Measurements from ENCODE around the gene OR4C12. TPM values are rescaled to one million over a fixed set of nuclear protein-coding genes. Genes with fewer than 3 reads are reported as not detected.

The OR4C12 gene
- not detected in 5 replicates for total RNA-seq (2022; extraction: Qiagen RNA extraction; ENCODE audit: low read depth)

GRCh38 chr11:49982435-49982834 lies at the start of gene OR4C12:
OR4C12 (minus strand) TSS chr11:49982535; CDS start chr11:49982501, 34 bp downstream.

GRCh38 chr11:49952091-49952490 lies 30.2 kb downstream of the OR4C12 start, which contains the start of gene OR4C13:
OR4C13 (plus strand) TSS chr11:49952391; CDS start chr11:49952423, 32 bp downstream.

Other genes with a start within 250 kb of the OR4C12 start
- not detected in 5 replicates for gene OR4C13, start 30.1 kb downstream of the OR4C12 start, total RNA-seq (2022; extraction: Qiagen RNA extraction; ENCODE audit: low read depth)
- not detected in 5 replicates for gene OR4C45, start 50.3 kb upstream of the OR4C12 start, total RNA-seq (2022; extraction: Qiagen RNA extraction; ENCODE audit: low read depth)